GM23248 (cell line): ENCODE results near the gene KCTD10. TPM values are rescaled to one million over a fixed set of nuclear protein-coding genes. Genes with fewer than 3 reads are reported as not detected.

Experiments used
- DNase-seq: peaks from one replicate; pipeline ENCODE4 v3.0.0-alpha.2; 2015
- H2AFZ ChIP-seq: fragments of 200-600 bp; sonication (generic); 2 replicates; pipeline ENCODE4 v1.6.1; 2016; ENCODE audit warnings: antibody characterized with exemption
- H3F3A ChIP-seq: fragments of 200-600 bp; sonication (generic); 2 replicates; pipeline ENCODE4 v1.6.1; 2016; ENCODE audit warnings: mild to moderate bottlenecking, antibody characterized with exemption, mixed run types; ENCODE audit not compliant: insufficient read depth
- H3K27ac ChIP-seq: fragments of 200-600 bp; sonication (generic); 2 replicates; pipeline ENCODE4 v1.5.1; 2016; ENCODE audit warnings: mild to moderate bottlenecking
- H3K27me3 ChIP-seq: fragments of 200-600 bp; sonication (generic); replicated peaks from 2 replicates; pipeline ENCODE4 v1.6.1; 2016; ENCODE audit warnings: mild to moderate bottlenecking; ENCODE audit not compliant: insufficient read depth
- H3K36me3 ChIP-seq: fragments of 200-600 bp; sonication (generic); 2 replicates; pipeline ENCODE4 v1.6.1; 2016; ENCODE audit warnings: low read depth, mild to moderate bottlenecking
- H3K4me1 ChIP-seq: fragments of 200-600 bp; sonication (generic); 2 replicates; pipeline ENCODE4 v1.6.1; 2016; ENCODE audit warnings: mild to moderate bottlenecking; ENCODE audit not compliant: insufficient read depth
- H3K4me2 ChIP-seq: fragments of 200-600 bp; sonication (generic); one replicate; pipeline ENCODE4 v1.6.1; 2016; ENCODE audit warnings: mild to moderate bottlenecking; ENCODE audit not compliant: unreplicated experiment
- H3K4me3 ChIP-seq: fragments of 200-600 bp; sonication (generic); 2 replicates; pipeline ENCODE4 v1.5.1; 2016; ENCODE audit warnings: mild to moderate bottlenecking
- H3K79me2 ChIP-seq: fragments of 200-600 bp; sonication (generic); 2 replicates; pipeline ENCODE4 v1.6.1; 2016; ENCODE audit warnings: mild to moderate bottlenecking; ENCODE audit not compliant: insufficient read depth
- H3K9ac ChIP-seq: fragments of 200-600 bp; sonication (generic); 2 replicates; pipeline ENCODE4 v1.6.1; 2016; ENCODE audit warnings: mild to moderate bottlenecking
- H3K9me2 ChIP-seq: fragments of 200-600 bp; sonication (generic); 2 replicates; pipeline ENCODE4 v1.6.1; 2016; ENCODE audit warnings: mixed run types, mild to moderate bottlenecking, moderate library complexity; ENCODE audit not compliant: insufficient read depth
- H3K9me3 ChIP-seq: fragments of 200-600 bp; sonication (generic); one replicate; pipeline ENCODE4 v1.6.1; 2017; ENCODE audit warnings: low read depth
- H4K20me1 ChIP-seq: fragments of 200-600 bp; sonication (generic); 2 replicates; pipeline ENCODE4 v1.6.0; 2016; ENCODE audit not compliant: insufficient read depth
- EZH2 ChIP-seq: fragments of 200-600 bp; sonication (generic); IDR thresholded peaks from 2 replicates; pipeline ENCODE4 v1.6.1; 2018; ENCODE audit warnings: antibody characterized with exemption, mild to moderate bottlenecking; ENCODE audit not compliant: insufficient read depth, poor library complexity, severe bottlenecking
- EZH2phosphoT487 ChIP-seq: fragments of 200-600 bp; sonication (generic); IDR thresholded peaks from 2 replicates; pipeline ENCODE4 v1.6.1; 2018; ENCODE audit warnings: antibody characterized with exemption, moderate library complexity, mild to moderate bottlenecking, low read depth; ENCODE audit not compliant: insufficient read depth
- WGBS, 2 experiments: methylation state at CpG; one replicate each; pipeline ENCODE4 v1.1.6; 2015 to 2017; ENCODE audit warnings: low lambda C conversion rate in 2 of 2, low coverage in 1 of 2; ENCODE audit errors: missing lambda C conversion rate in 2 of 2; 5-methylcytosine and 5-hydroxymethylcytosine counted together
- in situ Hi-C: fragments of 300-500 bp; cut with MboI; formaldehyde crosslinking; loops from 2 replicates; pipeline ENCODE4 v1.15.0; 2020
- polyA plus RNA-seq: library from polyadenylated mRNA; unstranded; fragments of >200 nt; fragmentation: Nextera tagmentation; extraction: Ambion mirVana; gene quantifications from 2 replicates; pipeline ENCODE4 v1.2.1, GENCODE V29; 2016
- total RNA-seq: library from RNA; depleted of rRNA; stranded (reverse); fragments of >200 nt; shearing (Covaris generic); gene quantifications from 2 replicates; pipeline ENCODE4 v1.2.3, GENCODE V29; 2014

KCTD10 gene
- total and polyA plus RNA-seq, 2 experiments from 2014 or later, result 81.1 to 117 TPM

GRCh38 chr12:109500406-109501185 lies 23.5 kb upstream of the KCTD10 start:
- Histone ChIP-seq H3K9me2 (no peaks in the 10 kb centered on the region), H3K9me3 (no peaks in the 10 kb centered on the region), H3K79me2 (no peaks in the 10 kb centered on the region), H3F3A (no peaks in the 10 kb centered on the region), H3K27me3 (no peaks in the 10 kb centered on the region), H3K4me3 (no peak overlapping the region), H2AFZ (no peak overlapping the region), H4K20me1 (no peaks in the 10 kb centered on the region), H3K4me2 (no peak overlapping the region), H3K36me3 (peaks cover 56% of the 10 kb centered on the region), H3K9ac (no peak overlapping the region), H3K4me1 (no peaks in the 10 kb centered on the region), H3K27ac (no peak overlapping the region)
- TF ChIP-seq EZH2phosphoT487 (no peak), EZH2 (no peak)
- in situ Hi-C loops, result no loop called here
- 94 to 100% methylated on average over 8 to 9 of the region's 9 CpGs for WGBS, 2 experiments
- DNase-seq, result no peak

DNA sequence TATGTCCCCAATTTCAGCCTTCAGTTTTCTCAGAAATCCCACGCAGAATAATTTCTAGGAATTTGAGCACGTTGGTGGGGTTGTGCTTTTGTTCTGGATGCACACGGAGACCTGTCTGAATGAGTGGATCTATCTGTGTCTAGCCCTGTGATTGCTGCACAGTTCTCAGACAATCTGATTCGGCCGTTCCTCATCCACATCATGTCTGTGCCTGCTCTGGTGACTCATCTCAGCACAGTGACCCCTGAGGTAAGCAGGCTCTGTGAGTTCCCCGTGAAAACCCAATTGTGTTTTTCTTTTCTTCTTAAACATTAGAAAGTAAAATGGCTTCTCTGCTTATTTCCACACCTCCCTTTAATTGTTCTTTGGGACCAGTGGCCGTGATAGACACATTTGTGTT lies 20.6 kb upstream of the KCTD10 start:
- WGBS, 2 experiments, result 96 to 99% methylated on average over 7 of the region's 7 CpGs
- H3K9ac ChIP-seq, result no peak overlapping the region
- no peaks in the 10 kb centered on the region for H3K4me1 ChIP-seq
- no peaks in the 10 kb centered on the region for H3F3A ChIP-seq
- H3K9me3 ChIP-seq, result no peaks in the 10 kb centered on the region
- no peak overlapping the region for H3K4me3 ChIP-seq
- no peak for DNase-seq
- in situ Hi-C loops, result no loop called here
- no peak overlapping the region for H2AFZ ChIP-seq
- no peaks in the 10 kb centered on the region for H3K9me2 ChIP-seq
- H3K27ac ChIP-seq, result no peak overlapping the region
- TF ChIP-seq EZH2 (no peak), EZH2phosphoT487 (no peak)
- H3K27me3 ChIP-seq, result no peaks in the 10 kb centered on the region
- no peak overlapping the region for H3K4me2 ChIP-seq
- no peaks in the 10 kb centered on the region for H4K20me1 ChIP-seq
- peaks cover 49% of the 10 kb centered on the region for H3K36me3 ChIP-seq
- no peaks in the 10 kb centered on the region for H3K79me2 ChIP-seq

GRCh38 chr12:109496306-109496705 lies 19.2 kb upstream of the KCTD10 start:
- Histone ChIP-seq H3K9me3 (no peaks in the 10 kb centered on the region), H3K27ac (no peak overlapping the region), H3F3A (no peaks in the 10 kb centered on the region), H3K27me3 (no peaks in the 10 kb centered on the region), H3K4me3 (no peak overlapping the region), H3K9me2 (no peaks in the 10 kb centered on the region), H3K4me1 (no peaks in the 10 kb centered on the region), H3K36me3 (peaks cover 50% of the 10 kb centered on the region), H2AFZ (no peak overlapping the region), H4K20me1 (no peaks in the 10 kb centered on the region), H3K79me2 (no peaks in the 10 kb centered on the region), H3K9ac (no peak overlapping the region), H3K4me2 (no peak overlapping the region)
- DNase-seq, result no peak
- in situ Hi-C loops, result no loop called here
- TF ChIP-seq EZH2 (no peak), EZH2phosphoT487 (no peak)

DNA sequence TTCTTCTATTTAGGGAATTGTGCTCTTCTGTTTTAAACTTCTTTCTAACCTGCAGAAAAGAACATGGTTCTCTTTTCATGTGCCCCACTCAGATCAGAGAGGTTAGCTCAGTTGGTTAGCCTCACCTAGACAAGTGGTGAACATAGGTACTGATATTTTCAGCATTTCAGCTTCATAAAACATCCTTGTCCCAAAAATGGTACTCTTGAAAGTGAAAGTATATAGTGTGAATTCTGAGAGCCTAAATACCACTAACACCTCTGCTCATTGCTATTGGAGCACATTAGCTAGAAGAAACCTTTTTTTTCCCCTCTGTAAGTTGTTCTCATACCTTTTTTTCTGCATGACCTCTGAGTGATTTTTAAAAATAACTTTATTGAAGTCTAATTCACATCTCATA lies 17.9 kb upstream of the KCTD10 start:
- no peaks in the 10 kb centered on the region for H3F3A ChIP-seq
- no peaks in the 10 kb centered on the region for H3K9me3 ChIP-seq
- no peak overlapping the region for H3K27ac ChIP-seq
- no peaks in the 10 kb centered on the region for H3K9me2 ChIP-seq
- no peaks in the 10 kb centered on the region for H3K79me2 ChIP-seq
- H3K4me3 ChIP-seq, result no peak overlapping the region
- H3K36me3 ChIP-seq, result peaks cover 57% of the 10 kb centered on the region
- H2AFZ ChIP-seq, result no peak overlapping the region
- H3K4me1 ChIP-seq, result no peaks in the 10 kb centered on the region
- H4K20me1 ChIP-seq, result no peaks in the 10 kb centered on the region
- H3K9ac ChIP-seq, result no peak overlapping the region
- H3K4me2 ChIP-seq, result no peak overlapping the region
- no peak for TF ChIP-seq EZH2
- no peak for TF ChIP-seq EZH2phosphoT487
- H3K27me3 ChIP-seq, result no peaks in the 10 kb centered on the region
- in situ Hi-C loops, result no loop called here
- DNase-seq, result no peak
